Ureter (tissue), 1 donor: ENCODE measurements around the gene TXLNG. TPM values are rescaled to one million over a fixed set of nuclear protein-coding genes. Genes with fewer than 3 reads are reported as not detected.
"Not testable (repeated sequence)": the region's sequence is repeated elsewhere in the genome, so short reads cannot be mapped to it uniquely, and the experiment has no call there.

Source experiments
- DNase-seq: peaks from one replicate; pipeline ENCODE4 v3.0.0-alpha.2; 2020; ENCODE audit warnings: low spot score
- total RNA-seq: library from RNA; stranded (reverse); gene quantifications from one replicate; pipeline ENCODE4 v1.2.4, GENCODE V29; 2023
- donor health status: DM: yes; HTN: yes; CAD: no.

TXLNG gene
- total RNA-seq, 1 donor from 2014 or later: 16.8 TPM

DNA sequence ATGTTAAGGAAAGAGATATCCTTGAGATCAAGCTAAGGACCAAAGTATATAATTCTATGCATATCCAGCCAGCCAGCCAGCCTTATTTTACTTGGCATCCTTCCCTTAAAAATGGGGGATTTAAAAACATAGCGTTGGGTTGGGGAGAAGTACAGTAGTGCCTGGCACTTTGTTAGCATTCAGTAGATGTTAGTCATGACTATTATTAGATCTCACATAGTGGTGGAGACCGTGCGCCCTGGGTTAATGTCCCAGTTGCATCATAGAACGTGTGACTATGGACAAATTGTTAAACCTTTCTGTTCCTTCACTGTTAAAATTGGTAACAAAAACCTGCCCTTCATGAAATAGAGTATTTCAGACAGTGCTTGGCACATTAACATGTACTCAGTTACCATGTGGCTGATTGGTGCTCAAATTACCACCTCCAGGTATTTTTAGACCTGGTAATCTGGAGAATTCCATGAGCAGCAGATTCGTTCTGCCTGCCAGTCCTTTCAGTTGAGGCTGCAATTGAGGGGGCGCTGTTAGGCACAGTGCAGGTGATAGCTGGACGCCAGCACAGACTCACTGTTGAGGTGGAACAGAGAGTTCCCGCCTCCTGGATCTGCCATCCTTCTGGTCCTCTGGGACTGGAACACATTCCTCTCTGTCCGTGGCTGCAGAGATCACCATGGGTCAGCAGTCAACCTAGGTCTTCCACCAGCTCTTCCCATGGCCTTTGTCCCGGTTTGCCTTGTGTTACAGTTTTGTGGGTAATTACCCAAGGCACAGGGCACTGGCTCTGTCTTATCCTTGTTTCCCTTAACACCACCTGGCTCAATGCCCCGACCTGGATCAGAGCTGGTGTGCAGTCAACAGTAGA lies 52.2 kb downstream of the TXLNG start:
- no peak for DNase-seq

DNA sequence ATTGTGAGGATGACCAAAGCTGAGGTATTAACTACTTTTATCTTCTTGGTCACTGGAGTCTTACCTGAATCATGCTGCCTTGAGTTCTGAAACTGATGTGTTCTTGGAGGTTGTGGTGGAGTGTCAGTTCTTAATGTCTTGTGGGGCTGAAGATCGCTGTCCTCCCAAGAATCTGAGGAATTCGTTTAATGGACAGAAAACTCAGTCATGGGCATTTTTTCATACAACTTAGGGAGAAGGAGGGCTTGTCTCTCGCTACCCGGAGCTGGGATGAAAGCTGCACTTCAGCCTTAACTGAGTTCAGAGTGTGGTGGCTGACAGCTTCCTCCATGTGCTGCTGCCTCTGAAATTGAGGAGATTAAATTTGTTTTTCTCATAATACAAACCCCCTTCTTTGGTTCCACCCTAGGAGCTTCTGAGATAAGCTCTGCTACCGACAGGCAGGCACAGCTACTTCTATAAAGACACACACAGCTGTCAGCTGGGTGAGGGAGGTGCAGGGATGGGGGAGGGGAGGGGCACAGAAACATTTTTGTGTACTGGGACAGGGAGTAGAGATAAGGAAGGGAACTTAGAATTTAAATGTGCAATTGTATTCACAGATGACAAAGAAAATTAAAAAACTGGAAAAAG lies 53.1 kb downstream of the TXLNG start:
- DNase-seq: no peak

DNA sequence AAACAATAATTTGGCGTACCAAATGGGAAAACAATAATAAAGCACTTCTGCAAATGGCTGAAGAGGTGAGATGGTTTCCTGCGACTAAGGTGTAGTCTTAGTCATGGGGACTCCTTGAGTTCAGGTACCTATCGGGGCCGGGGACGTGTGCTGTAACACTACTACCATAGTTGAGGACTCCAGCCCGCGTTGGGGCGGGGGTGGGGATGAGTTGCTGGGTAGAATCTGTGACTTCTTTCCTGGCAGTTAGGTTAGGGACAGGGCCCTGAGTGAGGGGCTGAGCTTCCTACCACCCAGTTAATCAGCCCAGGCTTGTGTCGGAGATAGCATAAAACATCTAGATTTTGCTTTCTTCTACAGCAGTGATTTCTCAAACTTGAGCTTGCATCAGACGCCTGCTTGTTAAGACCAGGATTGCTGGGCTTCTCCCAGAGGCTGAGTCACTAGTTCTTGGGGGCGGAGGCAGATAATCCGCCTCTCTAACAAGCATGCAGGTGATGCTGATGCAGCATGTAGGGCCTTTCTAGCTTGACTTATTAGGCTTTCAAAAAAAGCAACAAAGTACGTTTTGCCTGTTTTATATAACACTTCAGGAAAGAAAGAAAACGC lies 53.7 kb downstream of the TXLNG start:
- DNase-seq: no peak

DNA sequence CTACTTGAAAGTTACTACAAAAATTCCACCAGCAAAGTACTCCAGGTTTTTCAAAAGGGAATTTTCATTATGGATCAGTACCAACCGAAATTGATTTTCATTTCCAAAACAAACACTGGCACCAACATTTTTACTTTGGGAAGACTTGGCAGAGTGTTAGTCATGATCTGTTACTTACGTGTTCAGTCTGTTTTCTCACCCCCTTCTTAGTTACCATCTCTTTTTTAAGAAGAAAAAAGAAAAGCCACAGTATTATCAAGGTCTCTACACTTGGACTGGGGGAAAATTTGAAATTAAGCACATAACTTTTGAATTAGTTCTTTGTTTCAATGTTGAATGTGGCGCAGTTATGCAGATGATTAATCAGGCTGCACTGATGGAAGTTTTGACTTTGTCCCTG lies 56.4 kb downstream of the TXLNG start:
- no peak for DNase-seq

DNA sequence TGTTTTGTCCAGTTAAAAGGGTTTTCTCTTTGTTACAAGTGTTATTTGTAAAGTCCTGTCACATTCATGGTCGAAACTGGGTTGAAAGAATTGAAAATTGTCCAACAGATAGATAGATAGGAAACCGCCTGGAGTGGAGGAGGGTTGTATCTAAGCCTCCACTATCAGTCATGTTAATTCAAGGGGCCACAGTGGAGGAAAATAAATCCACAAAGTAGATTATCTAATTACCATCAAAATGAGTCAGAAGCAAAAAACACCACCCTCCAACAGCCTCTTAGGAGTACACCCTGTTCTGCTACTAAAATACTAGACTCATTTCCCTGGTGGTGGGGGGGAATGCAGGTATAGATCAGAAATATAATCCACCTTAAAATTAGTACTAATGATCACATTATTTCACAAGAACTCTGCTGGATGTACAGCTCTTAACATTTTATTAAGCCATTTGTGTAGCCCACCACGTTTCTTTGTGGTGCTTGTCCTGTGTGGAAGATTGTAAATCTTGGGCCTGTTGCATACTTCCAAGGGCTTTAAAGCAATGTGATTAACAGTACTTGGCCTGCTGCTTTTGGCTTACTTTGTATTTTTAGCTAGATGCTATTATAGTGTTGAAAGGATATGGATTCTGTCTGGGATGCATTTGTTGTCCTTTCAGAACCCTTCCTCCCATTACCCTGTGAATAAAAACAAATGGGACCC lies 57.1 kb downstream of the TXLNG start:
- DNase-seq: no peak

DNA sequence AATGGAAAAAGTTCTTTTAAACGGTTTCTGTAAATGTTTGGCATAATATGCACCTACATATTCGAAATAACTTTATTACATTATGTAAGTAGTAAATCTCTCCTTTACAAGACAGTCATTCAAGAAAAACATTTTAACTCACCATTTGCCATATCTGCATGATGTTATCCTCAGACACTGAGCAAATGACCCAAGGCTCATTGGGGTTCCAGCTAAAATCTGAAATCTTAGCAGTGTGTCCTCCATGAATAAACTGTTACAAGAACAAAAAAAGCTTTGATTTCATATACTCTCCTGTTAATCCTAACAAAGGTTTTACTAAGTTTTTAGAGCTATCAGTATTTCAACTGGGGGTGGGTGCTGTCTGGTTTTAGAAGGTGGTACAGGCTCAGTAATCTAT lies 59.4 kb downstream of the TXLNG start:
- no peak for DNase-seq

DNA sequence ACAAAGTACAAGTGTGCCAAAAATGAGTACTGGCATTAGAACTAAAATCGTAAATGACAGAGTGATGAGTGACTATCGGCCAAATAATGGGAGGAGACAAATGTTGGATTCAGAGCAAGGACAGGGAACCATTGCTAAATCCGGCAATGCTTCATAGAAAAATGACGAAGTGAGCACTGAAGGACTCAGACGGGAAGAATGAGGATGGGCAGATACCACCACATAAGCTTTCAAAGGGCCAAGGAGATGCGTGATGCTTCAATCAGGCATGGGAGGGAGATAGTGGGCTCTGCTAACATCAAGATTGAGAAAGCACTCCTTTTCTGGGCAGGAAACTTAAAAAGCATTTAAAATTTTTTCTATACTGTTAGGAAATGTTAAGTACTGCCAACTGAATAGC lies 62.3 kb downstream of the TXLNG start:
- no peak for DNase-seq

DNA sequence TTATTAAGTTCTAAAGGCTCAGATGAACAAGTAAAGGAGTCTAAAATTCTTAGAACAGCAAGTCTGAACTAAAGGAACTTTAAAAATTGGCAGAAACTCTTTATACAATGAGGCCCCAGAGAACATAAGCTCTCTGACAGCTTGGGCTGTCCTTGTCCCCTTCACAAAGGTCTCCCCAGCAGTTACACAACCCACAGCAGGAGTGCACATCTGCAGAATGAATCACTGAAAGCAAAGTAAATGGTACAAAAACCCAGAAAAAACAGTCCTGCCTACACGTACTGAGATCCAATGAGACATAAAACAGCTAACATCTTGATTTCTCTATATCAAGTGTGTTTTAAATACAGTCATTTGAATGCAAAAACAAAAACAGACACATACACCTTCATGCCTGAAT lies 65.2 kb downstream of the TXLNG start:
- no peak for DNase-seq

DNA sequence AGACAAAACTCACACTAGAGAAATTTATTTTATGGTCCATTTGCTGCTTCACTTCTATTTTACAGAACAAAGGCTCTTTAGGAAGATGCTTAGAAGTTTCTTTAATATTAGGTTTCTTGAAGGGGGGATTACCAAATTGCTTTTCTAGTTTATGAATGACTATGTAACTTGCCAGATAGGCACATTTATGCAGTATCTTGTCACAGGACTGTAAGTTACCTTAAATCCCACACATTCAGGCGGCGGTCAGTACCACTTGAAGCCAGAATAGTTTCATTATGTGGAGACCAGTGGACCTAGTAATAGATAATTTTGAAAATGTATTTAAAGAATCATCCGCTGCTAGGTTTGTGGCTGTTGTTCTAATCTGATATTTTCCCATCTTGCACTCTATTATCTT lies 65.6 kb downstream of the TXLNG start:
- no peak for DNase-seq

DNA sequence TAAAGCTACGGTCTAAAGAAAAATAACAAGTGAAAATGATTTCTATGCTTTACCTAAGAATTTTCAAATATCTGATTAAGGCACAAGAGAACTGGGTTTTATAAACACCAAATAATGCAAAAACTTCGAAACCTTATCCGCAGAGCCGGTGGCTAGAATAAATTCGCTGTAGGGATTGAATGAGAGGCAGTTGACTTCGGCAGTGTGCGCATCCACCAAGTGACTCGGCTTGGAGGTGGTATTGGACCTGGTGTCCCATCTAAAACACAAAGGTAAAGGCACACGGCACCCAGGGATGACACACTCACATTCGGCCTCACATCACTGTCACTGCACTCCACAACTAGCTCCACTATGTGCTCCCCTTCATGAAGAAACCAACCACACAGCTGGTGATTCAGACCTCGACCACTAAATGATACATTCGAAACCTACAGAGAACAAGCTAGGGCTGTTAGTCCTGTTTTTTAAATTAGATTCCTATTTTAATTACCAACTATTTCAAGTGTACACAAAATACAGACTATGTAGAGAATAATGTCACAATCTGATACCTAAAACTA lies 66.4 kb downstream of the TXLNG start:
- no peak for DNase-seq

DNA sequence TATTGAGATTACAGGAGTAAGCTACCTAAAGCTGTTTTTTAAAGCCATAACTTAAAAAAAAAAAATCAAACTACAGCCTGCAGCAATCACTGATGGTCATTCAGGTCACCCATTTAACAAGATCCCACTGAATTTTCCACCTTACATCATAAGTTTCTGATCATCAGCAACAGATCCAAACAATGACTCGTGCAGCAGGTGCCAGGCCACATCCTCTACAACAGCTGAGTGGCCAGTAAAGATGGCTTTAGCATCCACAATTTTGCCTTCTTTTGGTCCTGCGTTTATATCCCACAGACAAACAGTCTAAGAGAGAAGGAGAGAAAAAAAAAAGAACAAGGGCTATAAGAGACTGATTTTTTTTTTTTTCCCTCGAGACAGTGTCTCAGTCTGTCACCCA lies 67.3 kb downstream of the TXLNG start:
- no peak for DNase-seq

DNA sequence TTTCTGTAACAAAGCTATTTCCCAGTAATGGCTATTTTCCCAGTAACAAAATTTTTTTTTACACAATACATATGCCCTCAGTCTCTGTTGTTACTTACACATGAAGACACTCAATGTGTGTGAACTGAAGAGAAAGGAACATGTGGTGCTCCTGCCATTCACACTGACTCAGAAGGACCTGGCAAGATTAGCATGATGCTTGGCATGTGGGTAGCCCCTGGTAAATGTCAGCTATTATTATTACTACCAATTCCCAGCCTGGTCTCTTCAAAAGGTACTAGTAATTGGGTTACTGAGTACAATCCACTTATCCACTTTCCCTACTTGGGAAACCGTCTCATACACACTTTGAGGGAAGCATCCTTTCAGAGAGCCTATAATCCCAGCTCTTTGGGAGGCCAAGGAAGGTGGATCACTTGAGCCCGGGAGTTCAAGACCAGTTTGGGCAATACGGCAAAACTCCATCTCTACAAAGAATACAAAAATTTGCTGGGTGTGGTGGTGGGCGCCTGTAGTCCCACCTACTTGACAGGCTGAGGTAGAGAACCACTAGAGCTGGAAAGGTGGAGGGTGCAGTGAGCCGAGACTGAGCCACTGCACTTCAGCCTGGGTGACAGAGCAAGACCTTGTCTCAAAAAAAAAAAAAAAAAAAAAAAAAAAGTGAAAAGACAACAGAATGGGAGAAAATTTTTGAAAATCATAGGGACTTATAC lies 69.3 kb downstream of the TXLNG start:
- no peak for DNase-seq

DNA sequence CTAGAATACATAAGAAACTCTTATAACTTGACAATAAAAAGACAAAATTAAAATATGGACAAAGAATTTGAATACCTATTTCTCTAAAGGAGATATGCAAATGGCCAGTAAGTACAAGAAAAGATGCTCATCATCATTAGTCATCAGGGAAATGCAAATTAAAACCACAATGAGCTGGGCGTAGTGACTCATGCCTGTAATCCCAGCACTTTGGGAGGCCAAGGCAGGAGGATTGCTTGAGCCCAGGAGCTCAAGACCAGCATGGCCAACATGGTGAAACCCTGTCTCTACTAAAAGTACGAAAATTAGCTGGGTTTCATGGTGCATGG lies 69.8 kb downstream of the TXLNG start:
- not testable (repeated sequence) for DNase-seq

DNA sequence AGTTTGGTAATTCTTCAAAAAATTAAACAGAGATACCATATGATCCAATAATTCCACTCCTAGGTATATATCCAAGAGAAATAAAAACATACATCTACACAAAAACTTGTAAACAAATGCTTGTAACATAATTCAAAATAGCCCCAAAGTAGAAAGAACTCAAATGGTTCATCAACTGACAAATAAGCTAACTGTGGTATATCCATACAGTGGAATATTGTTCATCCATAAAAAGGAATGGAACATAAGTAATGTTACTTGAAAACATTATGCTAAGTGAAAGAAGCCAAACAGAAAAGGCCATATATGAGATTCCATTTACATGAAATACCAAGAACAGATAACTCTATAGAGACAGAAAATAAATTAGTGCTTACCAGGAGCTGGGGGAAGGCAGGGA lies 70.5 kb downstream of the TXLNG start:
- no peak for DNase-seq

DNA sequence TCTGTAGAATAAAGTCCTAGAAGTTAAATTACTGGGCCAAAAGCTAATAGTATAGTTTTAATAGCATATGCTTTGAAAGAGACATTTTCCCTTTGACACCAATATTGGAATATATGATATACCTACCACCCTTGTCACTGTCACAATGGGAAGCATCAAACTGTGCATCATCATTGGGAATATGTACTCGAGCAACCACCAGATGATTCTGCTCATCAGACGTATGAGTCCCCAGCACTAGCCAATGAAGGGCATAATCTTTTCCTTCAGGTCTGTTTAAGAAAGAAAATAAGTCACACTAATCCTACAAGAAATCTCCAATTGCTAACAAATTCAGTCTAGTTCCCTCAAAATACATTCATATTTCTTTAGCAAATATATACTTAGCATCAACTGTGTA lies 76.6 kb downstream of the TXLNG start:
- no peak for DNase-seq

DNA sequence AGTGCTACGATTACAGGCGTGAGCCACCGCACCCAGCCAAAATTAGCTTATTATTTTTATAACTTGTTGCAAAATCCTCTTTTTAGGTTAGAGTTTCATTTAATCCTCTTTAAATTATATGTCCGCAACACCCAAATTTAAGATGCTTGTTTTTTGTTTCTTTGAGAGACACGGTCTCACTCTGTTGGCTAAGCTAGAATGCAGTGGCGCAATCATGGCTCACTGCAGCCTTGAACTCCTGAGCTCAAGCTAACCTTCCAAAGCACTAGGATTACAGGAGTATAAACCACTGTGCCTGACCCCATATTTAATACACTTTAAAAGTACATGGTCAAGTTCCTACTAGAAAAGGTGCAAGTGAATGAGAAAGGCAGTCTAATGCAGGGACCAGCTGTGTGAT lies 81.7 kb downstream of the TXLNG start:
- no peak for DNase-seq

DNA sequence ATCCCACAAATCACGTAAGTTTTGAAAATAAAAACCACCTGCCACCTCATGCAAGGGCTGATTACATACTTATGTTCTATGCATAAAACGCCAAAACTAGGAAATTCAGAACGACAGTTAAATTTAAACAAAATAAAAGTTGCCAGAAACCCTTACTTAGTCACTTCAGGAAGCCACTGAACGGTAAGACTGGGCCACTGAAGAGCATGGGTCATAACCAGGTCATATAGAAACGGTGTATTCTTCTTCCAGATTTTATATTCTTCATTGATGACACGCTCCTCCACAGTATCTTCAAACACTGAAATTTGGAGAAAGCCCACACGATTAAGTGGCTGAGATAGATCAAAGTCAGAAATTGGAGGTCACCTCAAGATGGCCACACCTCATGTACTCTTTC lies 82.7 kb downstream of the TXLNG start:
- no peak for DNase-seq

DNA sequence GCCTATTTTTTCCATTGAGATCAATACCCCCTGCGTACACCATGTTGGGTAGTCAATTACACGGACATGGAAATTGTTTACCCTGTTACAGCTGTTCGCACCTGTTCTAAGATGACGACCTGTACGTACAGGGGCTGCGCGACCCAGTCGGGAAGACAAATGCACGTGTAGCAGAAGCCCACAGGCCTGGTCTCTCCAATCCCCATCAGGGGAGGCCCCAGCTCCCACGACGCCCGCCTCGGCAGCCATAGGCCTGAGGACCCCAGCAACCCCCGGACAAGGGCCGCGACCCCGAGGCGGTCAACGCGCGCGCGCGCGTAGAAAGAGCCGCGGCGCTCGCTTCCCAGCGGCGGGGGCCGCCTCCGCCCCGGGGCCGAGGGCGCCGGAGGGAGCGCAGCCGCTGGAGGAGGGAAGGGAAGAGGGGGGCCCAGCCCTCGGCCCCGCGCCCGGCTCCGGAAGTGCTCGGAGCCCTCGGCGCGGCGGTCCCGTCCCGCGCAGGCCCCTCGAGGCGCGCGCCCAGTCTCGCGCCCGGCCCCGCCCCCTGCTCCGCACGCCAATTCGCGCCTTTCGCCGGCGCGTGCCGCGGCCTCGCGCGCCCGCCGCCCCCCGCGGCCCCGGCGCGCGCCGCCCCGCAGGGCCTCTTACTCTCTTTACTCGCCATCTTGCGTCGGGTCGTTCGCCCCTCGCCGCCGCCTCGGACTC lies 83.3 kb downstream of the TXLNG start:
- DNase-seq: no peak

DNA sequence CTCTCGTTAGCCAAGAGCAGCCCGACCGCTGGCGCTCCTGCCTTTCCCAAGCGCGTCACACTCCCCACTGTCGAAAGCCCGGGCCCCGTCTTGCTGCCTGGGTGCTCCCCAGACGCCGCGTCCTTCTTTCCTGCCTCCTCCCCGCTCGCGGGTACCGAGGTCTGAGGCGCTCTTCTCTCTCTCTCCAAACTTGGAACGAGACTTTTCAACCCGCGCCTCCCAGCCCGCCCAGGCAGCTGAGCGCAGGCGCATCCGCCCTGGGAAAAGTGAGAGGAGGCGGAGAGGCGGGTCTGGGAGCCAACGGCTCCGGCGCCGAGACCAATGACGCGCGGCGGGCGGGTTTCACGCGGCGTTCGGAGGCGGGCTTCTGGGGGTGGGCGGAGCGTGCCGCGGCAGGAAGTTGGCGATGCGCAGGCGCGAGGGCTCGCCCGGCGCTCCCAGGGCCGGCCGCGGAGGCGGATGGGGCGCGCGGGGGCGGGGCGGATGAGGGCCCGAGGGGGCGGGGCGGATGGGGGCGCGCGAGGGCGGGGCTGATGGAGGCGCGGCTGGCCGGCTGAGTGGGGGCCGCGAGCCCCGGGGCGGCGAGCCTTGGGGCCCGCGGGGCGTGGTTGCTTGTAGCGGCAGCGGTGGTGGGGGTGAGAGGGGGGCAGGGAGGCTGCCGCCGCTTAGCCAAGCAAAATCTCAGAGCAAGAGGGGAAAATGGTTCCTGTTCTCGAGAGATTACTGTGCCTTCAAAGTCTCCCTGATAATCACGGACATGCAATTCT lies 84.0 kb downstream of the TXLNG start, which contains the start of gene RBBP7:
TSS of gene RBBP7 (minus strand) at position 268 of the 767 bp plus-strand sequence. CDS start 309 bp downstream, outside the sequence.
- peak; percentile 94 for DNase-seq
